ENCODE results near the gene MIEN1.

MIEN1 gene

GRCh38 chr17:39763051-39763820, 32.9 kb upstream of the MIEN1 start:
- Mint-ChIP-seq H3K4me1 (peaks cover 49% of the 10 kb centered on the region), H3K4me3 (no peak overlapping the region), H3K27ac (peak overlapping the region; percentile 60), H3K36me3 (peaks cover 35% of the 10 kb centered on the region), H3K9me3 (no peaks in the 10 kb centered on the region), H3K27me3 (no peaks in the 10 kb centered on the region)
- DNase-seq (ENCODE audit: low spot score in 2 of 2), result no peak
- ATAC-seq (ENCODE audit: low read depth), result no peak

- H3K27ac Mint-ChIP-seq, result no peak overlapping the region
- H3K27me3 Mint-ChIP-seq, result no peaks in the 10 kb centered on the region
- peaks cover 26% of the 10 kb centered on the region for H3K36me3 Mint-ChIP-seq
- ATAC-seq (ENCODE audit: low read depth) (no peak), DNase-seq (ENCODE audit: low spot score in 2 of 2) (no peak)
- no peaks in the 10 kb centered on the region for H3K9me3 Mint-ChIP-seq
- no peak overlapping the region for H3K4me3 Mint-ChIP-seq
- peaks cover 52% of the 10 kb centered on the region for H3K4me1 Mint-ChIP-seq
Observed at GRCh38 chr17:39761861-39762496, 31.6 kb upstream of the MIEN1 start.

DNA sequence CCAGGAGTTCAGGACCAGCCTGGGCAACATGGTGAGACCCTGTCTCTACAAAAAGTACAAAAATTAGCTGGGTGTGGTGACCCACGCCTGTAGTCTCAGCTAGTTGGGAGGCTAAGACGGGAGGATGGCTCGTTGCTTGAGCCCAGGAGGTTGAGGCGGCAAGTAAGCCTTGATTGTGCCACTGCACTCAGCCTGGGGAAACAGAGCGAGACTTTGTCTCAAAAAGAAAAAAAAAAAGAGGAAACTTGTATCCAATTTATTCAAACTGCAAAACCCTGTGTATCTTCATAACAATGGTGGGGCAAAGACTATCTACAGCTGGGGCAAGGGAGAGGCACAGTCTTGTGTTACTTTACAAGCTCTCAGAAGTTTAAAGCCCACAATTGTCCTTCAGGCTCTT, 28.9 kb upstream of the MIEN1 start:
- Mint-ChIP-seq H3K4me3 (peak overlapping the region; percentile 58), H3K27ac (peak overlapping the region; percentile 98), H3K9me3 (no peaks in the 10 kb centered on the region), H3K27me3 (no peaks in the 10 kb centered on the region), H3K4me1 (peaks cover 47% of the 10 kb centered on the region), H3K36me3 (peaks cover 6% of the 10 kb centered on the region)
- DNase-seq (ENCODE audit: low spot score in 2 of 2) (no peak), ATAC-seq (ENCODE audit: low read depth) (no peak)

DNA sequence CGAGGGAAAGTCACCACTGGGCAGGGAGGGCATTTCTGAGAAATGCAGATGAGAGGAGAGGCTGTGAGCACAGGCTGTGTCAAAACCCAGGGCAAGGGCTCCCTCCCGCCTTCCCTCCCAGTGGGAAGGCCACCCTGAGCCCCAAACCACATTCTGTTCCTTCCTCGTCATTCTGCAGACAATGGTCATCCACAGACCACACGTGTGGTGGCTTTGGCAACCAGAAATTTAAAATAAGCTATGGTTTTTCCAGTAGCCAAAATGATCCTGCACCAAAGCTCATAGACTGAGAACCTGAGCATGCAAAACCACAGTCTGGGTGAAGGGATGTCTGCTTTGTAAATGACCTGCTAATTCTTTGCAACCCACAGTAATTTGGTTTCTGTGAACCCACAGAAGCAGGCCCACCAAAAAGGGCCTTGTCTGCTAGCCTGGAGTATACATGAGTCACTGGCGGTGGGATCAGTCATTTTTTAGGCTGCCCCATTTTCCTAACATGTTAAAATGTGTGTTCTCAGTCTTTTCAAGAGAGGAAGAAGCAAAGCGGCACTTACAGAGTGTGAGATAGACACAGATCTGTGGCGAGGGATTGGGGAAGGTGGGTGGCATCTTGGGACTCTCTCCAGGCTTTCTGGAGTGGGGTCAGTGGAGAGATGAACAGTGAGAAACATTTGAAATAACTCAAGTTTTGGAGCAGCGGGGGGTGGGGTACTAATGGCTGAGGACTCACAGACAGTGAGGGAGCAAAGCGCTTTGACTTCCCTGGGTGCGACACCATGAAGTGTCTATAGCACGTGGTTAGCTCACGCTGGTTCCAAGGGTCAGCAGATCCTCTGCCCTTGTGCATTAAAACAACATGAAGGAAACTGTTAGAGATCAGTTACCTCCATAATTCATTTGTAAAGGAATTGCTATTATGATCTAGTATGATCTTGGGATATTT, 27.9 kb upstream of the MIEN1 start:
- DNase-seq (ENCODE audit: low spot score in 2 of 2), result no peak
- H3K36me3 Mint-ChIP-seq, result peaks cover 6% of the 10 kb centered on the region

DNA sequence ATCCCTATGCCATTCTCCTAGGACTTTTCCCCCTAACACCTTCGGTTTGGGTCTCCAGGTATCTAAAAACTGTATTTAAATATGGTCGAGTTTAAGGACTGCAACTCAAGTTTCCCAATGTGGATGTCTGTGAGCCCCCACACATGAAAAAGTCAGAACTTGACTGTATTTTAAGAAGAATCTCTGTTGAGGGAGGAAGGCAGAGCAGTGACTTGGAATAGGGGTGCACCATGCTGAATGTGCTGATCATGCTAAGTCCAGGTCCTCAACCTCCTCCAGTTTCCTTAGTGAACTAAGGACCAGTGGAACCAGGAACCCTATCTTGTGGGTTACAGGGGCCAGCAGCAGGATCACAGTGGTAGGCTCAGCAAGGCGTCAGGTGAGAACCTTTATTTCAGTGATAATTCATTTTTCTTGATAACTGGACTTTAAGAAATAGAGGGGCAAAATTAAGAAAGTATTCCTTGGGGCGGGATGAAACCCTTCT, 26.9 kb upstream of the MIEN1 start:
- H3K9me3 Mint-ChIP-seq, result no peaks in the 10 kb centered on the region
- H3K4me1 Mint-ChIP-seq, result peaks cover 50% of the 10 kb centered on the region
- peaks cover 2% of the 10 kb centered on the region for H3K36me3 Mint-ChIP-seq
- DNase-seq (ENCODE audit: low spot score in 2 of 2), result no peak
- H3K4me3 Mint-ChIP-seq, result peak overlapping the region; percentile 66
- H3K27ac Mint-ChIP-seq, result peak overlapping the region; percentile 98
- ATAC-seq (ENCODE audit: low read depth), result no peak
- H3K27me3 Mint-ChIP-seq, result no peaks in the 10 kb centered on the region

More for the DNA sequence above, 27.9 kb upstream of the MIEN1 start:
- Mint-ChIP-seq H3K4me3 (peak overlapping the region; percentile 60), H3K27me3 (no peaks in the 10 kb centered on the region), H3K9me3 (no peaks in the 10 kb centered on the region), H3K4me1 (peaks cover 52% of the 10 kb centered on the region), H3K27ac (peak overlapping the region; percentile 98)
- no peak for ATAC-seq (ENCODE audit: low read depth)

DNA sequence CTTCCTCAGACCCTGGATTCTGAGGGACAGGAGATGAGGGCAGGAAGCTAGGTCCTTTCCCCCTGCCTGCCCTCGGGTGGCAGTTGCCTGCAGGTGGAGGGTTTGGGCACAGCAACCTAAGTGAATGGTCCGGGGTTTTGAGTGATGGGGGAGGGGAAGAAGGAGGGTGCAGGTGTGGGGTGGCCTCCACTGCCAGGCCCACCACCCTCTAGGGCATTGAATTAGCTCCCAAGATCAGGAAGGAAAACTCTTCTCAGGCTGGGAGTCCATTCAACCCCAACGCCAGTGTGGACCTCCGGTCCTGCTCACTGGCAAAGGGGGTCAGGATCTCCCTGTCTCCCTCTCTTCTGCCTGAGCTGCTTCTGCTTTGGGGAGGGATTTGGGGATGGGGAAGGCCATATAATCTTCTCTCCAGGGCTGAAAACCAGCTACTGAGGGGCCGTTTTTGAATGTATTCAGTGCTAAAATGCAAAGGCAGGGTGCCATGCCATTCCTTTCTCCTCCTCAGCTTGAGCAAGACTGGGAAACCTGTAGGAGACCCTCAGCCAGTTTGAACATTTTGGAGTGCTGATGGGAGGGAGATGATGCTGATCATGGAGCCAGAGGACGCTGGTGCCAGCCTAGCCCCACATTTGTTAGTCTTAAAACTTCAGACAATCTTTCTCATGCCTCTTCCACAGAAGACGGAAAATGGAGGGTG, 26.2 kb upstream of the MIEN1 start:
- Mint-ChIP-seq H3K27me3 (no peaks in the 10 kb centered on the region), H3K36me3 (peaks cover 2% of the 10 kb centered on the region), H3K4me3 (peak overlapping the region; percentile 79), H3K9me3 (no peaks in the 10 kb centered on the region), H3K4me1 (peaks cover 51% of the 10 kb centered on the region), H3K27ac (peak overlapping the region; percentile 98)
- DNase-seq (ENCODE audit: low spot score in 2 of 2) (peak in 1 of 2 donors; percentile 69), ATAC-seq (ENCODE audit: low read depth) (no peak)

DNA sequence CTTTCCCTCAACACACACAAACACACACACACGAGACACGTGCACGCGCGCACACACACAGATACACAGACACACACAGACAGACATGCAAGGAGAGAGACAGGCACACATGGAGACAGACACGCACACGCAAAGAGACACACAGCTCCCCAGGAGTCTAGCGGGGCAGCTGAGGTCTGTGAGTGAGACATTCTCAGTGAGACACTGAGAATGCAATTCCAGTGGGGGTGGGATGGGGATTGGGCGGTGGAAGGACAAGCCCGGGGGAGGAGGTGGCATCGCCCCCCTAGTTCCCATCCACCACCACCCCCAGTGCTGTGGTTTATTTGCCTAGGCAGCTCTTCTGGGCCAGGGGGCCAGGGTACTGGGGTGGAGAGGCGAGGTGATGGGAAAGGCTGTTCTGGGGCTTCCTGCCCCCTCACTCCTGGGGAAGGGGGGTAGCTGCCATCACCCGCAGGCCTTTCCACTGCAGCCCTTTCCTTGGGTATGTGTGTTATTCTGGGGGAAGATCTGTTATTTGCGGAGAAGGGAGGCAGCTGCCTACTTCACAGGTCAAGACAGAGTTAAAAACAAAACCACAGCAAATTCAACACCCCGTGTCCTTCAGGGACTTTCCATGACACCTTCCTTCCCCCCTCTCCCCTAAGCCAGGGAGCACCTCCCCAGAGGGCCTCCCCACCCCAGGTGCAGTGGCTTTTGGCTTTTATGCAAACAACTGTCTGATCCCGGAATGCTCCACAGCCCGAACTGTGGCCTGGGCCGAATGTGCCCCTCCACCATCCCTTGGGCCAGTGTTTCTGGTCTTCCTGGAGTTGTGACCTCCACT, 25.4 kb upstream of the MIEN1 start:
- Mint-ChIP-seq H3K27ac (peak overlapping the region; percentile 98), H3K36me3 (peaks cover 2% of the 10 kb centered on the region), H3K4me3 (peak overlapping the region; percentile 79), H3K4me1 (peaks cover 51% of the 10 kb centered on the region), H3K9me3 (no peaks in the 10 kb centered on the region), H3K27me3 (no peaks in the 10 kb centered on the region)
- DNase-seq (ENCODE audit: low spot score in 2 of 2), result peak; percentile 64 to 84
- peak; percentile 46 for ATAC-seq (ENCODE audit: low read depth)

DNA sequence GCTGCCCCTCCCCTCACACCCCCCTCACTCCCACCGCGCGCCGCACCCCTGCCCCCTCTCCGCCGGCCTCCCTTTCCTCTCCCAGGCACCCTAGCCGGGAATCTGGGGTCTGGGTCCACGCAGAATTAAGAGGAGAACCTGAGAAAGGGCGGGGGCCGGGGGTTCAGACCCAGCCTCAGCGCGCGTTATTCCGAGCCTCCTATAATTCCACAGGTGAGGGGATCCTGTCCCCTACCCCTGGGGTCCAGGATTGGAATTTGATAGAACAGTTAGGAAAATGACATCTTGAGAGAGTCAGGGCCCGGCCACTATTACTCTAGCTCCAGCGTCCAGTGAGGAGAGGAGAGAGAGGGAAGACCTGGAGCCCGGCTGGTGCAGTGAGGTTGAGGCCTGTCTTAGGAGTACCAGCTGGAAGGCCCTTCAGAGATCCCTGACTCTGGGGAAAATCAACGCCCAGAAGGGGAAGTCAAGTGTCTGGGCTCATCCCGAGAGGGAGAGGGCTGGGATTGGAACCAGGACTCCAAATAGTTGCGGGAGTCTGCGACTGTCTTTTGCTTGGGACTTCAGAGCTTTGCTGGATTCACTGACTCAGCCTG, 24.7 kb upstream of the MIEN1 start:
- peak overlapping the region; percentile 79 for H3K4me3 Mint-ChIP-seq
- peaks cover 2% of the 10 kb centered on the region for H3K36me3 Mint-ChIP-seq
- peak; percentile 29 to 51 for DNase-seq (ENCODE audit: low spot score in 2 of 2)
- no peaks in the 10 kb centered on the region for H3K27me3 Mint-ChIP-seq
- ATAC-seq (ENCODE audit: low read depth), result no peak
- no peaks in the 10 kb centered on the region for H3K9me3 Mint-ChIP-seq
- H3K27ac Mint-ChIP-seq, result peak overlapping the region; percentile 98
- peaks cover 51% of the 10 kb centered on the region for H3K4me1 Mint-ChIP-seq

DNA sequence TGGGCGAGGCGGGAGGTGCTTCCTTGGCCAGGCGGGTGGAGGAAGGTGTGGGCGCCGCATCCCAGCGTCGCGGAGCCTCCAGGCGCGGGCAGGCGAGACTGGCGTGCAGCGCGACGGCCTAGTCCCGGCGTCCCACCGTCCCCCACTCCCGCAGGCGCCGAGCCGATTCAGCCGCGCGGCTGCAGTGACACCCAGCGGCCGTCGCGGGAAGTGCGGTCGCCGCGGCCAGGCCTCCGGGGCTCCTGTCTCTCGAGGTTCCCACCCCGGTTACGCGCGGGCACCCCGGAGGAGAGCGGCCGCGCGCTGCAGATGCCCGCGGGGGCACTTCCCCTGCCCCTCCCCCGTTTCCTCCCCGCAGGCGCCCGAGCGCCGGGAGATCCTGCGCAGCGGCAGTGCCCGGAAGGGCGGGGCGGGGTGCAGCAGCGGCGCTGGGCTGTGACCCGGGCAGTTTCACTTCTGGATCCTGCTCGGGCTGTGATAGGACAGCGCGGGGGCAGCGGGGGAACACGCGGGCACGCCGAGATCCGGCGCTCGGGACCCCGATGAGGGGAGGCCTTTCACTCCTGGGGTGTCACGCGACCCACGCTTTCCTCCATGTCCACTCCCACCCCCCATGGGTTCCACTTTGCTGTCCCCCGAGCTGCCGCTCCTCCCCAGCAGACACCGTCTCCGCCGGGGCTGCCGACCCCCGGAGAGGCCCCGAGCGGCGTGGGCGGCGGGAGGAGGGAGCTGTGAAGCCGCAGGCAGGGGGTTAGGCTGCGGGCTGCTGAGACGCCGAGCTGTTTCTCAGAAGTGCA, 24.0 kb upstream of the MIEN1 start:
- peak overlapping the region; percentile 98 for H3K27ac Mint-ChIP-seq

GRCh38 chr17:39753514-39754160, 23.3 kb upstream of the MIEN1 start:
- H3K9me3 Mint-ChIP-seq, result no peaks in the 10 kb centered on the region
- peak; percentile 27 for ATAC-seq (ENCODE audit: low read depth)

More for the DNA sequence above, 24.0 kb upstream of the MIEN1 start:
- H3K36me3 Mint-ChIP-seq, result peaks cover 2% of the 10 kb centered on the region
- H3K27me3 Mint-ChIP-seq, result no peaks in the 10 kb centered on the region
- H3K9me3 Mint-ChIP-seq, result no peaks in the 10 kb centered on the region
- ATAC-seq (ENCODE audit: low read depth), result peak; percentile 72
- peaks cover 46% of the 10 kb centered on the region for H3K4me1 Mint-ChIP-seq
- peak overlapping the region; percentile 79 for H3K4me3 Mint-ChIP-seq
- DNase-seq (ENCODE audit: low spot score in 2 of 2), result peak; percentile 99

GRCh38 chr17:39752241-39752881, 22.0 kb upstream of the MIEN1 start:
- Mint-ChIP-seq H3K9me3 (no peaks in the 10 kb centered on the region), H3K27ac (peak overlapping the region; percentile 66), H3K4me3 (peak overlapping the region; percentile 66), H3K27me3 (no peaks in the 10 kb centered on the region), H3K4me1 (peaks cover 28% of the 10 kb centered on the region), H3K36me3 (no peaks in the 10 kb centered on the region)
- DNase-seq (ENCODE audit: low spot score in 2 of 2) (no peak), ATAC-seq (ENCODE audit: low read depth) (no peak)

More at GRCh38 chr17:39753514-39754160, 23.3 kb upstream of the MIEN1 start:
- H3K36me3 Mint-ChIP-seq, result no peaks in the 10 kb centered on the region
- peak overlapping the region; percentile 98 for H3K27ac Mint-ChIP-seq
- DNase-seq (ENCODE audit: low spot score in 2 of 2), result no peak
- peaks cover 41% of the 10 kb centered on the region for H3K4me1 Mint-ChIP-seq
- no peaks in the 10 kb centered on the region for H3K27me3 Mint-ChIP-seq
- H3K4me3 Mint-ChIP-seq, result peak overlapping the region; percentile 79

Data from memory B cell (primary cell).